HG02870 (cell line): ENCODE data around the gene P2RY12.
"Not testable (repeated sequence)": the region's sequence is repeated elsewhere in the genome, so short reads cannot be mapped to it uniquely, and the experiment has no call there.

Experiments
- ATAC-seq: cut with Tn5 transposase; IDR thresholded peaks from one replicate; pipeline ENCODE4 v1.9.1; 2021; ENCODE audit warnings: mild to moderate bottlenecking, moderate library complexity; ENCODE audit not compliant: unreplicated experiment

P2RY12 gene

GRCh38 chr3:151393941-151394340 is 9.4 kb upstream of the P2RY12 start:
- ATAC-seq = no peak

GRCh38 chr3:151393146-151393830 is 8.7 kb upstream of the P2RY12 start:
- no peak for ATAC-seq

GRCh38 chr3:151392191-151392590 is 7.6 kb upstream of the P2RY12 start:
- not testable (repeated sequence) for ATAC-seq

GRCh38 chr3:151391720-151392119 is 7.2 kb upstream of the P2RY12 start:
- no peak for ATAC-seq

GRCh38 chr3:151387842-151388241 is 3.3 kb upstream of the P2RY12 start:
- ATAC-seq = no peak

GRCh38 chr3:151387432-151387831 is 2.9 kb upstream of the P2RY12 start:
- ATAC-seq = no peak

GRCh38 chr3:151386056-151386455 is 1.5 kb upstream of the P2RY12 start:
- ATAC-seq = no peak

- no peak for ATAC-seq
Observed at GRCh38 chr3:151383956-151384355, 597 bp downstream of the P2RY12 start.

- no peak for ATAC-seq
Observed at GRCh38 chr3:151383111-151383510, 1.4 kb downstream of the P2RY12 start.

- peak; percentile 35 for ATAC-seq
Observed at GRCh38 chr3:151382671-151383070, 1.9 kb downstream of the P2RY12 start.

- peak; percentile 37 for ATAC-seq
Observed at GRCh38 chr3:151379083-151379734, 5.3 kb downstream of the P2RY12 start.

- peak; percentile 55 for ATAC-seq
Observed at GRCh38 chr3:151377768-151378385, 6.7 kb downstream of the P2RY12 start.

GRCh38 chr3:151372063-151372820 is 12.3 kb downstream of the P2RY12 start:
- no peak for ATAC-seq

GRCh38 chr3:151371526-151371925 is 13.0 kb downstream of the P2RY12 start:
- ATAC-seq = no peak

GRCh38 chr3:151367448-151367847 is 17.1 kb downstream of the P2RY12 start:
- ATAC-seq = no peak

GRCh38 chr3:151366993-151367392 is 17.6 kb downstream of the P2RY12 start:
- no peak for ATAC-seq

GRCh38 chr3:151362751-151363174 is 21.8 kb downstream of the P2RY12 start:
- ATAC-seq = no peak

GRCh38 chr3:151357463-151357850 is 27.1 kb downstream of the P2RY12 start:
- no peak for ATAC-seq

- ATAC-seq = no peak
Observed at GRCh38 chr3:151356794-151357462, 27.6 kb downstream of the P2RY12 start.

GRCh38 chr3:151351648-151352047 is 32.9 kb downstream of the P2RY12 start:
- peak; percentile 11 for ATAC-seq

- ATAC-seq = peak; percentile 93
Observed at GRCh38 chr3:151351219-151351618, 33.3 kb downstream of the P2RY12 start.
